Middle frontal gyrus (tissue), 1 donor: ENCODE data around the gene NR1I3.

Experiments used
- DNase-seq: peaks from one replicate; pipeline ENCODE4 v3.0.0-alpha.2; 2015; ENCODE audit warnings: low spot score; ENCODE audit errors: extremely low spot score

NR1I3 gene

GRCh38 chr1:161196521-161197451 is 41.2 kb downstream of the NR1I3 start:
- no peak for DNase-seq

GRCh38 chr1:161196111-161196510 is 41.9 kb downstream of the NR1I3 start:
- DNase-seq: no peak

- DNase-seq: no peak
These were observed 42.8 kb downstream of the NR1I3 start for GRCh38 chr1:161195171-161195570.

GRCh38 chr1:161193561-161194235 is 44.3 kb downstream of the NR1I3 start:
- DNase-seq: peak; percentile 69

GRCh38 chr1:161192476-161193465 is 45.2 kb downstream of the NR1I3 start:
- peak; percentile 66 for DNase-seq

GRCh38 chr1:161191971-161192370 is 46.0 kb downstream of the NR1I3 start:
- no peak for DNase-seq

GRCh38 chr1:161190962-161191521 is 47.0 kb downstream of the NR1I3 start:
- no peak for DNase-seq

- DNase-seq: no peak
These were observed 49.0 kb downstream of the NR1I3 start for GRCh38 chr1:161189036-161189435.

GRCh38 chr1:161188381-161188780 is 49.6 kb downstream of the NR1I3 start:
- DNase-seq: no peak

GRCh38 chr1:161187311-161187710 is 50.7 kb downstream of the NR1I3 start:
- no peak for DNase-seq

- DNase-seq: no peak
These were observed 52.2 kb downstream of the NR1I3 start for GRCh38 chr1:161185732-161186311.

- peak; percentile 76 for DNase-seq
These were observed 52.7 kb downstream of the NR1I3 start for GRCh38 chr1:161185282-161185682.

- DNase-seq: no peak
These were observed 55.8 kb downstream of the NR1I3 start for GRCh38 chr1:161182214-161182613.

- no peak for DNase-seq
These were observed 57.4 kb downstream of the NR1I3 start for GRCh38 chr1:161180639-161181038.

GRCh38 chr1:161179698-161180097 is 58.3 kb downstream of the NR1I3 start:
- no peak for DNase-seq
